MV-4-11 (cell line): ENCODE results near the gene BCL6B.
"Not testable (repeated sequence)": the region's sequence is repeated elsewhere in the genome, so short reads cannot be mapped to it uniquely, and the experiment has no call there.

ENCODE experiments used
- DNase-seq: peaks from one replicate; lab custom pipeline; 2025; lab: John Stamatoyannopoulos, UW

The BCL6B gene

DNA sequence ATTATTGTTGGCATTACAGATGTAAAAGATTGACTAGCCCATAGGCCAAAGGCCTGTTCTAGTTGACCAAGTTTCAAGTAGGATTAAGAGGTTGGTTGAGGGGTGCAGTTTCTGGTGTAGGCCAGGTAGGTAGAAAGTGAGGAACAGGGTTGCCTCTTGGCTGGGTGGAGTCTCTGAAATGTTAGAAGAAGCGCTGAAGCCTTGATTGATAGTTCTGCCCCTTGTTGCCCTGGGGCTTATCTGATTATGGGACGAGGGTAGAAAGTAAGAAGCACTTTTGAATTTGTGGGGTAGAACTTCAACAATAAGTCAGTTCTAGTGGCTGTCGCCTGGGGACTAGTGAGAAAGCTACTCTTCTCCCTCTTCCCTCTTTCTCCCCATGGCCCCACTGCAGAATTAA lies 6.2 kb downstream of the BCL6B start:
- no peak for DNase-seq

DNA sequence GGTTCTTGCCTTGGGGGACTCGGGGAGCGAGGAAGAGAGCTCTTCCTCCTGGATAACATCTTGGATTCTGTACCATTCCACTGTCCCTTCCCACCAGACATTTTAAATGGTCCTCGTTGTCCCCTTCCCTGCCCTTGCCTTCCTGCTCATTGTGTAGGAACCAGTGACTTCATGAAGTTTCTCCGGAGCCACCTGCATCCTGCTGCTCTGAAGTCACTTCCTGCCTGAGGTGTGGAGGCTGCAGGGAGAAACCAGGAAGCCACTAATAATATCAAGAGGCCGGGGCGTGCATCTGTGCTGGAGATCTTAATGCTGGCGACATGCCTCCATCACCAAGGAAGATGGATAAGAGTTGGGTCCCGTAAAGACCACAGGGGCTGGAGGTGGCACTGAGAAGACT lies 6.8 kb downstream of the BCL6B start:
- no peak for DNase-seq

DNA sequence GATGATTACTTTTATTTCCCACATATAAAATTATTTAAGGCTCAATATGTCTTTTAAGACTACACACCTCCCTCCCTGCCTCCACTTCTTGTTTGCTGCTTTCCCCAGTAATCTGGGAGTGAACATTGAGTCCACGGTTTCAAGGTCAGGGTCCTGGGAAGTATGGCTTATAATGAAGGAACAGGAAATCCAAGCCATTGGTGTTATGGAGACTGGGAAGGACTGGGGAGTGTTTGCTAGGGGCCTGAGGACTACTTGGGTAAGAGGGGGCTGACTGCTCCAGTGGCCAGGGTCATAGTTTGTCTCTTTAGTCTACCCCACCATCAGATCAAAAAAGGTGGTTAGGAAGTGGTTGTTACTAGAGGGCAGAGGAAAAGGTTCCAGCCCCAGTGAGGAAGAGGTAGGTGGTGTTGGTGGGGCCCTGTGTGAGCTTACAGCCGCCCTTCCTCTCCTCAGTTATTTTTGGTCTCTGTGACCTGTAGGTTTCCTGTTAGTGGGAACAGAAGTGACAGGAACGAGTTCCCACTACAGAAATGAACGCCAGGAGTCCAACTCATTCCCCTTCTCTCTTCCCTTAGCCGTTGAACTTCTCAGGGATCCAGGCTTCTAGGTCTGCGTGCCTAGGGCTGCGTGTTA lies 12.2 kb downstream of the BCL6B start:
- no peak for DNase-seq

DNA sequence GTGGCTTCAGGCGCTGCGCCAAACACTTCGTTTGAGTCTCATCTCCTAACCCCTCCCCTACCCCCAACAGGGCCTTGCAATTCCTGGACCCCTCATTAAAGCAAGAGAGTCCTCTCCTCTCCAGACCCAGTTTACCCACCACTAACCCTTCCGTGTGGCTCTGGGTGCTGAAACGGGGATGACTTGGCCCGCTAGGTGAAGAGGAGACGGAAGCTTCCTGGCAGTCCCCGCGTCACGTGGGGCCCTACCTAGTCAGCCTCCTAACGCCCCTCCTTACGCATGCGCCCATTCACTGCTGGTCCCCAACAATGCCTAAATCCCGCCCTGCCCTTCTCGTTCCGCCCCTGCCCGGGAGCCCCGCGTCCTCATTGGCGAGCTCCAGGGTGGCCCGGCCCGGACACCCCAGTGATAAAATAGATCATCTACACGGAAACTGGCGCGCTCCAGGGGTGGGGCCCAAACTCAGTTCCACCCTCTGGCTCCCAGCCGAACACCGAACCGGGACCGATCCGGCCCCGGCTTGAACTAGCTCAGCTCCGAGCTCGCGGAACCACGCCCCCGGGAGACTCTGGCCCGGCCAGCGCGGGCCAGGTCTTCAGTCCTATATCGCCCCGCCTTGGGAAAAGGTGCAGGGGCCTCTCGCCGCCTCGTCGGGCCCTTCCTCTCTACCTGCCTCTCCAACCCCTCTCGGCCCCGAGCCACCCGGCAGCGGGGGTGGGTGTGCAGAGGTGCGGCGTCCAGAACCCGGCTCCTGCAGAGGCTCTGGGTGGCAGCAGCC lies 12.9 kb downstream of the BCL6B start, which contains the start of gene SLC16A13:
TSS of gene SLC16A13 (plus strand) at position 425 of the 778 bp plus-strand sequence. CDS start 368 bp downstream, outside the sequence.
- peak; percentile 95 for DNase-seq

DNA sequence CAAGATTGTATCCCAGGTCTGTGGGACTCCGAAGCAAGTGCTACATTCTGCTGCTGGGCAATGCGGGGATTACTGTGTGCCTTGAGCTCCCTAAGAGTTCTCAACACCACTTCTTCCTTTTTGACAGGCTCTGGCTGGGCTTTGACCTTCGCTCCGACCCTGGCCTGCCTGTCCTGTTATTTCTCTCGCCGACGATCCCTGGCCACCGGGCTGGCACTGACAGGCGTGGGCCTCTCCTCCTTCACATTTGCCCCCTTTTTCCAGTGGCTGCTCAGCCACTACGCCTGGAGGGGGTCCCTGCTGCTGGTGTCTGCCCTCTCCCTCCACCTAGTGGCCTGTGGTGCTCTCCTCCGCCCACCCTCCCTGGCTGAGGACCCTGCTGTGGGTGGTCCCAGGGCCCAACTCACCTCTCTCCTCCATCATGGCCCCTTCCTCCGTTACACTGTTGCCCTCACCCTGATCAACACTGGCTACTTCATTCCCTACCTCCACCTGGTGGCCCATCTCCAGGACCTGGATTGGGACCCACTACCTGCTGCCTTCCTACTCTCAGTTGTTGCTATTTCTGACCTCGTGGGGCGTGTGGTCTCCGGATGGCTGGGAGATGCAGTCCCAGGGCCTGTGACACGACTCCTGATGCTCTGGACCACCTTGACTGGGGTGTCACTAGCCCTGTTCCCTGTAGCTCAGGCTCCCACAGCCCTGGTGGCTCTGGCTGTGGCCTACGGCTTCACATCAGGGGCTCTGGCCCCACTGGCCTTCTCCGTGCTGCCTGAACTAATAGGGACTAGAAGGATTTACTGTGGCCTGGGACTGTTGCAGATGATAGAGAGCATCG lies 15.4 kb downstream of the BCL6B start:
- DNase-seq = no peak

DNA sequence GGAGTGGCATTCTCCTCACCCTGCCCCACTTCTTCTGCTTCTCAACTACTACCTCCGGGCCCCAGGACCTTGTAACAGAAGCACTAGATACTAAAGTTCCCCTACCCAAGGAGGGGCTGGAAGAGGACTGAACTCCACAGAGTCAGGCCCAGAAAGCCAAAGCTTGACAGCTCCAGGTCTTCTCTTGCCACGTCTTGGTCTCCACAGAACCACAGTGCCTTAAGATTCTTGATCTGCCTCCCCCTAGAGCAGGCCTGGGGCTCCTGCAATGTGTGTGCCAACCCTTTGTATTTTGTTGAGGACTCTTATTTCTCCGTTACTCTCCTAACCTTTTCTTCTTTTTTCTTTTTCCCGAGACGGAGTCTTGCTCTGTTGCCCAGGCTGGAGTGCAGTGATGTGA lies 17.0 kb downstream of the BCL6B start:
- DNase-seq = no peak

DNA sequence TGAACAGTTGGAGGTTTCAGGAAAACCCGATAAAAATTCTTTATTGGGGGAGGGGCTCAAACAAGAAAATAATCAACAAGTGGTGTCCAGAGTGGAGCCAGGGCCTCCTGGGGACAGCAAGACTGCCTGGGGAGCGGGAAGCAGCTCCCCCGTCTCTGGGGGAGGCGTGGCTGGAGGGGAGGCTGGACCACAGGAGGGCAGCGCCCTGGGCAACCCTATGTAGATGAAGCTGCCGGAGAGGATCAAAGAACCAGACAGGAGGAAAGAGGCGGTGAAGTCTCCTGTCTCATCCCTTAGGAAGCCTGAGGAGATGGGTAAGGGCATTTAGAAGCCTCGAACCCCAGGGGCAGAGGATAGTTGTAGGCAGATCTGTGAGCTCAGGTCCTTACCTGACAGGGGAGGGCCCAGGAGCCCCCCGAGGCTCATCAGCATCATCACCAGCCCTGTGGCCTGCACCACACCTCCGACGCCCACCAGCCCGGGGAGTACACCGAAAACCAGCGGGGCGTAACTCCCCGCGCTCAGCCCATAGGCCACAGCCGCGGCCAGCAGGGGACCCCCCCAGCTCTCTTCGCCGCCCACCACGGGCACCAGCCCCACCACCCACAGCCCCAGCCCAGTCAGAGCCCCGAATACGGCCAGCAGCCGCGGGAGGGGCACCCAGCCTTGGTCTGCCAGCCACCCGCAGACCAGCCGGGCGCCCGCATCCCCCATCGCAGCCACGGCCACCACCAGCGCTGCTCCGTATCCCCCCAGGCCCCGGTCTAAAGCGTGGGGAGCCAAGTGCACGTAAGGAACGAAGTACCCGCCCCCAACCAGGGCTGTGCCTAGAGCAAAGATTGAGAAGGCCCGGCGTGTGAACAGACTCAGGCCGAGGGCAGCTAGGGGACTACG lies 19.0 kb downstream of the BCL6B start:
- no peak for DNase-seq

DNA sequence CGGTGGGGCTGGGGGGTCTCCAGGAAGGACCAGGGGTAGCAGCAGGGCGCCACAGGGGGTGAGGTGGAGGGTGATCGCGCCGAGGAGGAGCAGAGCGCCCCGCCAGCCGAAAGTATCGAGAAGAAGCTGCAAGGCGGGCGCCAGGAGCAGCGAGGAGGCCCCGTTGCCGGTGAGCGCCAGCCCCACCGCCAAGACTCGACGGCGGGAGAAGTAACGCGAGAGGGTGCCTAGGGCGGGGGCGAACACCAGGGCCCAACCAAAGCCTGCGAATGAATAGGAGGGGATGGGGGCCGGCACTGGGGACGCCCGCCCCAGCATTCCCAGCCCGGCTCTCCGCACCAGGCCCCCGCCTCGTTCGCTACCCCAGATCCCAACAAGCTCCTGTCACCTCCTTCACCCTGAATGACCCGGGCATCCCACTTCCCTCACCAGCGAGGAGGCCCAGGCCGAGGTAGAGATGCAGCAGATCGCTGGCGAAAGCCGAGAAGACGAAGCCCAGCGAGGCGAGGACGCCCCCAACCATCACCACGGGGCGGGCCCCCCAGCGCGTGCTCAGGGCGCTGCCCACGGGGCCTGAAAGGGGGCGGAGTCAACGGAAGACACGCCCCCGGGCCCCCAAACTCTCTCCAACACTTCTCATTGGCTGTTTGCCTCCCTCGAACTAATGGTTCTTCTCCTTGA lies 19.8 kb downstream of the BCL6B start:
- DNase-seq = no peak

DNA sequence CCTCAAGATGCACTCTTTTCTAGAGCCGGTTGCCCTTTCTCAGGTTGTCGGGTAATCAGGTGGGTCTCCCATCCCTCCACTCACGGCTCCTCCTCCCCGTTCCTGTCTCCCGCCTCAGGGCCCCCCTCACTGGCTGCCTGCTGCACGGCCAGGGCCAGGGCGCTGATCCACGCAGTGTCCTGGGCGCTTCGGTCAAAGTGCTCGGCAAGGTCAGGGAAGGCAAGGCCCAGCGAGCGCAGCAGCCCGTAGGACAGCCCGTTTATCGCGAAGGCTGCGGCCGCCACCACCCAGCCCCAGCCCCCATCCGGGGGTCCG lies 20.3 kb downstream of the BCL6B start:
- no peak for DNase-seq

DNA sequence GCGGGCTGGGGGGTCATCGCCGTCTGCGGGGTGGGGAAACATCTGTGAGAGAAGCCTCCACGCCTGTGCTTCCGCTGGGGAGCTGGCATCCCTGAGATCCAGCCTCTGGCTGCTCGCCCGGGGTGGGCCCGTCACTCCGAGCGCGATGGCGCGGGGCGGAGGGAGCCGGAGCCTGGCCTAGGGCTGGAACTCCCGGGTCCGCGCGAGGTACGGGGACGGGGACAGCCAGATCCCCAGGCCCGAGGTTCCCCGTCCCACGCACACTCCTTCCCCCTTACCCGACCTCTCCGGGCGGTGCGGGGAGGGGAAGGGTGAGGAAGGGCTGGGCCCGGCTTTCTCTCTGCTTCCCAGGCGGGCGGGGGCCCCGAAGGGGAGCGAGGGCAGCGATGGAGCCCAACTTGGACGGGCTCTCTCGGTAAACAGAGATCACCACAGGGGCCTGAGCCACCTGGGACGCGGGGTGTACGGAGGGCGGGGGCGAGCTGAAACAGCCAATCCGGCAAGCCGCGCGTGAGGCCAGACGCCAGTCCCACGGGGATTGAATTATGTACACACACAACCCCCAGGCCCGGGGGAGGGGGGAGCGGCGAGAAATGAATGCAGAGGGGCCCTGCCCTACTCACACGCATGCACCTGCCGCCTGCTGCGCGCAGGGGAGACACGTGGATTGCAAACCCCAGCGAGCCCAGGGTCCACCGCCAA lies 20.8 kb downstream of the BCL6B start, which contains the start of gene SLC16A11:
TSS of gene SLC16A11 (minus strand) at position 596 of the 702 bp plus-strand sequence. CDS start at position 17, 579 bp downstream.
- no peak for DNase-seq

DNA sequence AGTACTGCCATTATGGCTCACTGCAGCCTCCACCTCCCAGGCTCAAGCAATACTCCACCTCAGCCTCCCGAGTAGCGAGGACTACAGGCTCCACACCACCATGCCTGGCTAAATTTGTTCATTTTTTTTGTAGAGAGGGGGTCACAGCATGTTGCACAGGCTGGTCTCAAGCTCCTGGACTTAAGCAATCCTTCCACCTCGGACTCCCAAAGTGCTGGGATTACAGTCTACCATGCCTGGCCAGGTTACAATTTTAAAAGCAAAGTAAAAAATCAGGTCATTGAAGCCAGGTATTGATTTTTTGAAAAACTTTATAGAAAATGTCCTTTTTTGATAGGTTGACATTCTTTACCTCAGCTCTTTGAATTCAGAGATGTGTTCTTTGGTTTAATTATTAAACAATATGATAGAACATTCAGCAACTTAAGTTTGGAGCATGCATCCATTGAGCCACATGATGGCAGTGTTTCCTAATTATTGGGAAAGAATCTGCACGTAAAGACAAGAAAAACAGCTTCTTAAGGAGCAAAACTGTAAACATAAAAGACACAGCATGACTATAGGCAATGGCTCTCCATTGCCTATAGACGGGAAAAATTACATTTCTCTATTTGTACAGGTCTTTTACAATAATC lies 22.8 kb downstream of the BCL6B start:
- DNase-seq = peak; percentile 70

DNA sequence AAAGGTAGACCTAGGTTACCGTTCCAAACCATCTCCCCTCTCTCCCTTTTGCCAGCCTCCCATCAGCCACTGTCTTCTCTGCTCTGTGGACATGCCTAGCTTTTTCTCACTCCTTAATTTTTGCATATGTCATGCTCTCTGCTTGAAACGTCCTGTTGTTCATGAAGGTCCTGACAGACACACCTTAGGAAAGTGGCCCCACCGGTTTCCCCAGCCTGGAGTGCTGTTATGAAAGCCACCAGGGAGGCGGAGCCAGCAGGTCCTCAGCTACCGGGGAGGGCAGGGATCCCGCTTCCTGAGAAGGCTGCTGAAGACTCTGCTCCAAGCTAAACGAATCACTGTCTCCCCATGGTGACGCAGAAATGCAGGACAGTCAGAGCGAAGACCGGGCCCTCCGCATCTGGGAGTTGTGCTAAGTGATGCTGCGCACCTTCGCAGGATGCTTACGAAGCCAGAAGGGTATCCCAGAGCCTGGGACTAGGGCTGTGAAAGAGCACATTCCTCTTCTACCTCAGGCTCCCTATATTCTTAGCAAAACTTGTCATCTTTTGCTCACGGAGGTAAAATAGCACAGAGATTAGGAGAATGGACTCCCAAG lies 23.4 kb downstream of the BCL6B start:
- no peak for DNase-seq

DNA sequence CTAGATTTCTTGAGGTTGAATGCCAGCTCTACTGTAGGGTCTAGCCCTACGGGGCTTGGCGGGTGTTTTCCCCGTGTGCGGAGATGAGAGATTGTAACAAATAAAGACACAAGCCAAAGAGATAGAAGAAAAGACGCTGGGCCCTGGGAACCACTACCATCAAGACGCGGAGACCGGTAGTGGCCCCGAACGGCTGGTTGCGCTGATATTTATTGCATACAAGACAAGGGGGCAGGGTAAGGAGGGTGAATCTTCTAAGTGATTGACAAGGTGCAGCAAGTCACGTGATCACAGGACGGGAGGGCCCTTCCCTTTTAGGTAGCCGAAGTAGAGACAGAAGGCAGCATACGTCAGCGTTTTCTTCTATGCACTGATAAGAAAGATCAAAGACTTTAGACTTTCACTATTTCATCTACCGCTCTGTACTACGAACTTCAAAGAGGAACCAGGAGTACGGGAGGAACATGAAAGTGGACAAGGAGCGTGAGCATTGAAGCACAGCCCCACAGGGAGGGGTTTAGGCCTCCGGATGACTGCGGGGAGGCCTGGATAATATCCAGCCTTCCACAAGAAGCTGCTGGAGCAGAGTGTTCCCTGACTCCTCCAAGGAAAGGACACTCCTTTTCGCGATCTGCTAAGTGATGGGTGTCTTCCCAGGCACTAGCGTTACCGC lies 24.0 kb downstream of the BCL6B start:
- DNase-seq = peak; percentile 73

DNA sequence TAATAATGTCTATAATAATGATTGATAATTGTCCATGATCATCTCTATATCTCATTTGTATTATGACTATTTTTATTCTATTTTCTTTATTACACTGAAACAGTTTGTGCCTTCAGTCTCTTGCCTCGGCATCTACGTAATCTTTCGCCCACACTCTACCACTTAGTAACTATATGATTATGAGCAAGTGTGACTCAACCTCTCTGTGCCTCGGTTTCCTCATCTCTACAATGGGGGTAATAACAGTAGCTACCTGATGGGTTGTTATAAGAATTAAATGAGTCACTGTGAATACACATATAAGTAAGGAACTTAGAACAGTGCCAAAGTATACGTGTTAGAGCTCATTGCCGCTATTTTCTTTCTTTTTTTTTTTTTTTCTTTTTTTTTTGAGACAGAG lies 24.7 kb downstream of the BCL6B start:
- no peak for DNase-seq

DNA sequence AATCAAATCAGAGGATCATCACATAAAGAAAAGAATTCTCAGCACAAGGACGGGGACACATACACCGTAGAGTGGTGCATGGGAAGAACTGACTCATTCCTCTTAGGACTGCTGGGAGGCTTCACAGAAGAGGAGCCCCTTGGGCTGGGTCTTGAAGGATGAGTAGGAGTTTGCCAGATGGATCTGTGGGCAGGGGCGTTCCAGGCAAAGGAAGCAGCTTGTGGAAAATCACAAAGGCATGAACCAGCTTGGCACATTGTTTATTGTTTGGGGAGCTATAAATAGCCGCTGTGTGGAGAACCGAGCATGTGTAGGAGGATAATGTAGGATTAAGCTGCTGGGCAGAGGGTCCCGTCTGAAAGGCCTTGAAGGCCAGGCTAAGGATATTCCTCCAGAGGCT lies 26.1 kb downstream of the BCL6B start:
- no peak for DNase-seq

DNA sequence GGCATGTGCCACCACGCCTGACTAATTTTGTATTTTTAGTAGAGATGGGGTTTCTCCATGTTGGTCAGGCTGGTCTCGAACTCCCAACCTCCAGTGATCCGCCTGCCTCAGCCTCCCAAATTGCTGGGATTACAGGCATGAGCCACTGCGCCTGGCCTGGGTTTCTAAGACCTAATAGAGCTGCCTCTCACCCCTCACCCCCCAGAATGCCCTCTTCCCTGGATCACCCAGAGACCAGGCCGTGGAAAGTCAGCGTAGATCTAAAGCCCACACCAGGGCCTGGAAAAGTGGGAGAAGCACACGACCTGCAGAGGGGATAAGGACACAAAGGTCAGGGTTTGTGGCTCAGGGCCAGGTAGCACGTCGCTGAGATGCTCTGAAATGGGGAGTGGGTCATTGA lies 27.7 kb downstream of the BCL6B start:
- DNase-seq = not testable (repeated sequence)

DNA sequence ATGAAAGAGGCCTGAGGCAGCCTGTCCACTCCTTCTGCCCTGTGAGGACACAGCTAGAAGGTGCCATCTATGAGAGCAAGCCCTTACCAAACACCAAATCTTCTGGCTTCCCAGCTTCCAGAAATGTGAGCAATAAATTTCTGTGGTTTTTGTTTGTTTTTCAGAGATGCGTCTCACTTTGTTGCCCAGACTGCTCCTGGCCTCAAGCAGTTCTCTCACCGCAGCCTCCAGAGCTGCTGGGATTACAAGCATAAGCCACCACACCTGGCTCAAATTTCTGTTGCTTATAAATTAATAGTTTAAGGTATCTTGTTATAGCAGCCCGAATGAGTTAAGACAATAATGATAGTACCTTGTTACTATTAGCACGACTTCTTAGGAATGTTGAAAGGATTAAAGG lies 33.5 kb downstream of the BCL6B start:
- no peak for DNase-seq

DNA sequence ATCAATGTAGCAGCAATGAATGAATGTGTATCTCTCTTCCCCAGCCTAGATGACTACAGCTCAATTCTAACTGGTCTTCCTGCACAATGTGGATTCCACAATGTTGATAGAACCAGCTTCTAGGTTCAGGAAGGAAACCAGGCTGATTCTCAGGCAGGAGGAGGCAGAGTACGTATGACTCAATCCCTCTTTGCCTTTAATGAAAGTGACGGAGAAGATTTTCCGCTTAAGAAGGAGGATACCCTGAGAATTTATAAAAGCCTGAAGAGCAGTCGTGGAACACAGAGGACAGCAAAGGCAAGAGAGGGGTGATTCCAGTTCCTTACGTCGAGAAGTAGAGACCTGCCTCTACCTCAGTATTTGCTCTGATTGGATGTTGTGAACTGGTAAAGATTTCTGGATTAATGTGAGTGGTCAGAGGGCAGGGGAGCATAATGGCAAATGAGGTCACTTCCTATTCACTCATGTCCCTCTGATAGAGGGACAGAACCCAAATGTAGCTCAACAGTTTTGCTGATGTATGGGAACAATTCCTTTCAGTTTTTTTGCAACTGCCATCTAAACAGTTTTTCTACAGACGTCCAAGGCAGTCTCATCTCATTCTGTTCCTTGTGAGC lies 36.1 kb downstream of the BCL6B start:
- no peak for DNase-seq
